Tibial nerve (tissue), 4 donors: ENCODE results near the gene TYRP1.

ENCODE experiments used
- EP300 ChIP-seq, 2 donors: sonication (generic); formaldehyde crosslinking; IDR thresholded peaks; one replicate each; pipeline ENCODE4 v1.6.1; 2017; ENCODE audit warnings: antibody characterized with exemption in 2 of 2, mild to moderate bottlenecking in 1 of 2
- POLR2A ChIP-seq, 2 donors: fragments of 450-650 bp; IDR thresholded peaks; one replicate each; pipeline ENCODE4 v1.6.1; 2017; ENCODE audit warnings: antibody characterized with exemption in 2 of 2, mild to moderate bottlenecking in 2 of 2, moderate library complexity in 2 of 2
- TF ChIP-seq, protein P1 (sequence below), 5 experiments: fragments of 200-600 bp in 3 of 5; fragments of 450-650 bp in 2 of 5; sonication (generic) in 3 of 5; IDR thresholded peaks; one replicate each; pipeline ENCODE4 v1.5.1; 2016 to 2019; ENCODE audit warnings: antibody characterized with exemption in 5 of 5, mild to moderate bottlenecking in 3 of 5, moderate library complexity in 2 of 5

DNA sequence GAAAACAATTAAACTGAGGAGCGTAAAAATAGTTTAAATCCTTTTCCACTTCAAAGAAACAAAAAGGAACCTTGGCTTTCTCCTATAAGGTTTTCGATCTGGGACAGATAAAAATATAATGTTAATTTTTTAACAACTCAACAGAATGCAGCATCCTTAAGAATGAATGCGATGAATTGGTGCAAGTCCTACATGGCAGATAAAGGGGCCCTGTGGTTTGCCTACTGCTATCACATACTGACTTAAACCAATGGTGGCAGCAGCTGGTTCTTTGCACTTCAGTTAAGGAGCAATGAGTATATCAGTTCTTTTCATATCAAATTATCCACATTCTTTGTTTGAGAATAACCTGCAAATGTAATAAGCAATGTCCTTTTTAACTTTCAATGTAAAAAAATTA is 12.4 kb upstream of the TYRP1 start:
- TF ChIP-seq, protein P1, sequence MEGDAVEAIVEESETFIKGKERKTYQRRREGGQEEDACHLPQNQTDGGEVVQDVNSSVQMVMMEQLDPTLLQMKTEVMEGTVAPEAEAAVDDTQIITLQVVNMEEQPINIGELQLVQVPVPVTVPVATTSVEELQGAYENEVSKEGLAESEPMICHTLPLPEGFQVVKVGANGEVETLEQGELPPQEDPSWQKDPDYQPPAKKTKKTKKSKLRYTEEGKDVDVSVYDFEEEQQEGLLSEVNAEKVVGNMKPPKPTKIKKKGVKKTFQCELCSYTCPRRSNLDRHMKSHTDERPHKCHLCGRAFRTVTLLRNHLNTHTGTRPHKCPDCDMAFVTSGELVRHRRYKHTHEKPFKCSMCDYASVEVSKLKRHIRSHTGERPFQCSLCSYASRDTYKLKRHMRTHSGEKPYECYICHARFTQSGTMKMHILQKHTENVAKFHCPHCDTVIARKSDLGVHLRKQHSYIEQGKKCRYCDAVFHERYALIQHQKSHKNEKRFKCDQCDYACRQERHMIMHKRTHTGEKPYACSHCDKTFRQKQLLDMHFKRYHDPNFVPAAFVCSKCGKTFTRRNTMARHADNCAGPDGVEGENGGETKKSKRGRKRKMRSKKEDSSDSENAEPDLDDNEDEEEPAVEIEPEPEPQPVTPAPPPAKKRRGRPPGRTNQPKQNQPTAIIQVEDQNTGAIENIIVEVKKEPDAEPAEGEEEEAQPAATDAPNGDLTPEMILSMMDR (IDR thresholded peaks at IDR 0.05), result no peak
- TF ChIP-seq EP300 (IDR thresholded peaks at IDR 0.05) (no peak), POLR2A (IDR thresholded peaks at IDR 0.05) (no peak)
